Osteoblast (primary cell): ENCODE measurements around the gene SLC17A6. TPM values are rescaled to one million over a fixed set of nuclear protein-coding genes. Genes with fewer than 3 reads are reported as not detected.

Source experiments
- DNase-seq: peaks from one replicate; pipeline ENCODE4 v3.0.0; 2011; ENCODE audit warnings: low spot score, mixed read lengths; ENCODE audit not compliant: insufficient read length; ENCODE audit errors: missing footprints
- H2AFZ ChIP-seq: 2 replicates; pipeline ENCODE4 v1.6.0; 2011; ENCODE audit warnings: mild to moderate bottlenecking, low read length
- H3K27ac ChIP-seq: 2 replicates; pipeline ENCODE4 v1.5.1; 2011; ENCODE audit warnings: mild to moderate bottlenecking, low read depth, low read length, moderate library complexity
- H3K27me3 ChIP-seq: 2 replicates; pipeline ENCODE4 v1.6.0; 2012; ENCODE audit warnings: mild to moderate bottlenecking, control low read depth, inconsistent platforms, low read length, moderate library complexity; ENCODE audit not compliant: insufficient read depth
- H3K36me3 ChIP-seq: 2 replicates; pipeline ENCODE4 v1.5.1; 2011; ENCODE audit warnings: mild to moderate bottlenecking, low read length, control low read depth, moderate library complexity; ENCODE audit not compliant: insufficient read depth
- H3K4me1 ChIP-seq: 2 replicates; pipeline ENCODE4 v1.5.1; 2011; ENCODE audit warnings: mild to moderate bottlenecking, low read length, control low read depth, moderate library complexity; ENCODE audit not compliant: insufficient read depth
- H3K4me2 ChIP-seq: 2 replicates; pipeline ENCODE4 v1.6.0; 2011; ENCODE audit warnings: mild to moderate bottlenecking, low read length; ENCODE audit not compliant: insufficient read depth
- H3K4me3 ChIP-seq: fragments of 200-600 bp; sonication (generic); 3 replicates; pipeline ENCODE4 v1.5.1; 2012; ENCODE audit warnings: mild to moderate bottlenecking, low read length, inconsistent platforms; ENCODE audit not compliant: insufficient read depth
- H3K79me2 ChIP-seq: 2 replicates; pipeline ENCODE4 v1.6.0; 2012; ENCODE audit warnings: mild to moderate bottlenecking, low read length, control low read depth, inconsistent platforms; ENCODE audit not compliant: insufficient read depth
- H3K9me3 ChIP-seq: 2 replicates; pipeline ENCODE4 v1.5.1; 2011; ENCODE audit warnings: low read depth, low read length, control low read depth
- H4K20me1 ChIP-seq: 2 replicates; pipeline ENCODE4 v1.6.0; 2012; ENCODE audit warnings: mild to moderate bottlenecking, low read length, control low read depth; ENCODE audit not compliant: insufficient read depth
- total RNA-seq: library from RNA; depleted of rRNA; stranded (reverse); fragments of >200 nt; gene quantifications from 2 replicates; pipeline ENCODE4 v1.2.3, GENCODE V29; 2012
- TF ChIP-seq, protein P1 (sequence below): IDR thresholded peaks from 2 replicates; pipeline ENCODE4 v1.5.1; 2011; ENCODE audit warnings: mild to moderate bottlenecking, low read depth, low read length, moderate library complexity; ENCODE audit errors: extremely low read depth

SLC17A6 gene
- total RNA-seq, 1 donor = not detected

DNA sequence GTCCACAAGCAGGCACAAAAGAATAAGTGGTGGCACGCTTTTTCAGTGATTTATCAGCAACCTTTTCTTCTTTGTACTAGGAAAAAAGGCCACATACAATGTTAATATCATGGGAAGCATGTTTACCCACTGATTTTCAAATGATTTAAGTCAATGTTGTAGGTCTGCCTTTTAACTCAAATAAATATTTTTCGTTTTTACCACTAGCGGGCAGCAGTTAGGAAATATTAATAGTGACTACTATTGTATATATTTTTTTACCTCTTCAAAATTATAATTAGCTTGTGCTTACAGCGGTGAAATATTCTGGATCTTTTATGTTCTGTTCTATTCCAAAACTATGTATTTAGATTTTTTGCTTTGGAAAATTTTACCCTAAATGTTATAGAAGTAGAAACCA lies 6.4 kb upstream of the SLC17A6 start:
- TF ChIP-seq, protein P1, sequence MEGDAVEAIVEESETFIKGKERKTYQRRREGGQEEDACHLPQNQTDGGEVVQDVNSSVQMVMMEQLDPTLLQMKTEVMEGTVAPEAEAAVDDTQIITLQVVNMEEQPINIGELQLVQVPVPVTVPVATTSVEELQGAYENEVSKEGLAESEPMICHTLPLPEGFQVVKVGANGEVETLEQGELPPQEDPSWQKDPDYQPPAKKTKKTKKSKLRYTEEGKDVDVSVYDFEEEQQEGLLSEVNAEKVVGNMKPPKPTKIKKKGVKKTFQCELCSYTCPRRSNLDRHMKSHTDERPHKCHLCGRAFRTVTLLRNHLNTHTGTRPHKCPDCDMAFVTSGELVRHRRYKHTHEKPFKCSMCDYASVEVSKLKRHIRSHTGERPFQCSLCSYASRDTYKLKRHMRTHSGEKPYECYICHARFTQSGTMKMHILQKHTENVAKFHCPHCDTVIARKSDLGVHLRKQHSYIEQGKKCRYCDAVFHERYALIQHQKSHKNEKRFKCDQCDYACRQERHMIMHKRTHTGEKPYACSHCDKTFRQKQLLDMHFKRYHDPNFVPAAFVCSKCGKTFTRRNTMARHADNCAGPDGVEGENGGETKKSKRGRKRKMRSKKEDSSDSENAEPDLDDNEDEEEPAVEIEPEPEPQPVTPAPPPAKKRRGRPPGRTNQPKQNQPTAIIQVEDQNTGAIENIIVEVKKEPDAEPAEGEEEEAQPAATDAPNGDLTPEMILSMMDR = no peak
- H3K4me1 ChIP-seq = no peaks in the 10 kb centered on the region
- DNase-seq = no peak

DNA sequence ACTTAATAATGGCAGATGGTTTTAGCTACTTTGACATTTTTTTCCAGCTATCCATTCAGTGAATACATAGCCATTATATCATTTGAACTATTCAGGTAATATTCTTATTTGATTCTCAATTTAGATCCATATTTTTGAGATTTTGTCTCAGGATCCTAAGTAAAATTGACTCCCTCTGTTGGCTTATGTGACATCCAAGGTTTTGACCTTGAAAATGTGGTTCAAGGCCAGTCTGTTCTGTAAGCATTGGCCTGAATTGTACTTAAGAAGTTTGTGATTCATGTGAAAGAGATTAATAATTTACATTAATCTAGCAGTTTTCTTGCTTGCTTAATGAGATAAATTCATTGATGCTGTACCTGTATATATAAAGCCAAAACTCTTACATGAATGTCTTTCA lies 1.6 kb upstream of the SLC17A6 start:
- Histone ChIP-seq H3K9me3 (no peaks in the 10 kb centered on the region), H3K4me3 (no peak overlapping the region), H3K4me2 (no peak overlapping the region), H3K27me3 (peaks cover 3% of the 10 kb centered on the region), H3K36me3 (no peaks in the 10 kb centered on the region), H3K27ac (no peak overlapping the region), H4K20me1 (no peaks in the 10 kb centered on the region), H3K79me2 (no peaks in the 10 kb centered on the region), H3K4me1 (no peaks in the 10 kb centered on the region), H2AFZ (no peak overlapping the region)
- no peak for DNase-seq
- TF ChIP-seq, protein P1 = no peak

More for the DNA sequence above, 6.4 kb upstream of the SLC17A6 start:
- Histone ChIP-seq H4K20me1 (no peaks in the 10 kb centered on the region), H2AFZ (no peak overlapping the region), H3K36me3 (no peaks in the 10 kb centered on the region), H3K27me3 (no peaks in the 10 kb centered on the region), H3K4me3 (no peak overlapping the region), H3K27ac (no peak overlapping the region), H3K9me3 (no peaks in the 10 kb centered on the region), H3K4me2 (no peak overlapping the region), H3K79me2 (no peaks in the 10 kb centered on the region)

DNA sequence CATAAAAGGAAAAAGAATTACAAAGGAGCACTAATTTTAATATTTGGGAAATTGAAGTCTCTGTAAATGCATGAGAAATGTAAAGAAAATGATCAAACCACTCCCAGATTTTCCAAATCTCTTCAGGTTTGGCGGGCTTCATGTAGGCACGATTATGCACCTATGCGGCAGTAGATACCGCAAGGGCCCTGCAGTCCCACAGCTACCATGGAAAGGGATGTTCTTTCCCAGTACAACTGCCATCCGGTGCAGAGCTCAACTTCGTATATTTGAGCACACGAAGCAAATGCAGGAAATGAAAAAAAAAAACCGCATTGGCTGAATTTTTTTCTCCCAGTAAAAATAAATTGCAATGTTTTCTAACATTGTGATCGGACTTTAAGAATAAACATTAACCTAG lies 1.4 kb downstream of the SLC17A6 start:
- Histone ChIP-seq H3K36me3 (no peaks in the 10 kb centered on the region), H4K20me1 (no peaks in the 10 kb centered on the region), H3K4me2 (no peak overlapping the region), H3K79me2 (no peaks in the 10 kb centered on the region), H3K4me1 (no peaks in the 10 kb centered on the region), H3K9me3 (no peaks in the 10 kb centered on the region), H2AFZ (no peak overlapping the region), H3K27me3 (peaks cover 3% of the 10 kb centered on the region), H3K4me3 (no peak overlapping the region), H3K27ac (no peak overlapping the region)
- no peak for DNase-seq
- TF ChIP-seq, protein P1 = no peak

DNA sequence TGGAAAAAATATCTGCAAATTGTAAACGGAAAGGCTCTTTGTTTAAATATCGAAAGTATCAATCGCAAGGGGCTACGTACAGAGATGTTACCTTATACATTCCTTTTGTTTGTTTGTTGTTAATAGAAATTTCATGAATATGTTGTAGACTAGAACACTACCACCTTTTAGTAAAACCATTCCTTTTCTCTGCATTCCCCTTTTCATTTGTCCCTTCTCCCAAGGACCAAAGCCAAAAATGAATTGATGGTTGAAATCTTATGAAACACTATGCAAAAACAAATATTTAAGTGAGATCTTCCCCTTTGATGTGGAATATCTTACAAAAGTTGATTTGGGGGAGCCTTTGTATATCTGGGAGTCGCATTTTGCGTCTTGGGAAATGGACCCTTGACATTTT lies 2.1 kb downstream of the SLC17A6 start:
- DNase-seq = no peak

More for the DNA sequence above, 2.1 kb downstream of the SLC17A6 start:
- TF ChIP-seq, protein P1 = no peak
- H3K27me3 ChIP-seq = peaks cover 3% of the 10 kb centered on the region
- no peak overlapping the region for H2AFZ ChIP-seq
- H3K27ac ChIP-seq = no peak overlapping the region
- no peak overlapping the region for H3K4me3 ChIP-seq
- no peaks in the 10 kb centered on the region for H3K79me2 ChIP-seq
- H4K20me1 ChIP-seq = no peaks in the 10 kb centered on the region
- no peaks in the 10 kb centered on the region for H3K4me1 ChIP-seq
- no peaks in the 10 kb centered on the region for H3K9me3 ChIP-seq
- no peaks in the 10 kb centered on the region for H3K36me3 ChIP-seq
- no peak overlapping the region for H3K4me2 ChIP-seq
